Right atrium auricular region (tissue), 2 donors: ENCODE measurements around the gene CSRNP3. TPM values are rescaled to one million over a fixed set of nuclear protein-coding genes. Genes with fewer than 3 reads are reported as not detected.

ENCODE experiments used
- DNase-seq: peaks from one replicate; pipeline ENCODE4 v3.0.0-alpha.2; 2019; ENCODE audit warnings: low spot score
- H3K27ac ChIP-seq, 2 donors: fragments of 200-600 bp; sonication (generic); 1 replicate in 1 of 2; 2 replicates in 1 of 2; pipeline ENCODE4 v1.5.1; 2016 to 2019
- H3K27me3 ChIP-seq, 2 donors: fragments of 200-600 bp; sonication (generic); one replicate each; pipeline versions ENCODE4 v1.5.1 to v1.6.0; 2017 to 2019
- H3K36me3 ChIP-seq: fragments of 200-600 bp; sonication (generic); one replicate; pipeline ENCODE4 v1.5.1; 2016
- H3K4me1 ChIP-seq, 2 donors: fragments of 200-600 bp; sonication (generic); one replicate each; pipeline versions ENCODE4 v1.5.1 to v1.6.0; 2017 to 2019
- H3K4me3 ChIP-seq, 2 donors: fragments of 200-600 bp; sonication (generic); 1 replicate in 1 of 2; 2 replicates in 1 of 2; pipeline ENCODE4 v1.5.1; 2017 to 2019; ENCODE audit warnings: mild to moderate bottlenecking in 1 of 2, moderate library complexity in 1 of 2
- H3K9me3 ChIP-seq, 2 donors: fragments of 200-600 bp; sonication (generic); one replicate each; pipeline ENCODE4 v1.5.1; 2019
- CTCF ChIP-seq, 2 donors: fragments of 200-600 bp; sonication (generic); IDR thresholded peaks; one replicate each; pipeline ENCODE4 v1.5.1; 2019; ENCODE audit warnings: antibody characterized with exemption in 2 of 2
- total RNA-seq, 2 donors: library from RNA; depleted of rRNA; stranded (reverse); fragments of >200 nt; gene quantifications; one replicate each; pipeline ENCODE4 v1.1.0, GENCODE V29; 2016

Gene CSRNP3
- total RNA-seq, 2 donors from 2014 or later: 1.3 to 4.5 TPM

DNA sequence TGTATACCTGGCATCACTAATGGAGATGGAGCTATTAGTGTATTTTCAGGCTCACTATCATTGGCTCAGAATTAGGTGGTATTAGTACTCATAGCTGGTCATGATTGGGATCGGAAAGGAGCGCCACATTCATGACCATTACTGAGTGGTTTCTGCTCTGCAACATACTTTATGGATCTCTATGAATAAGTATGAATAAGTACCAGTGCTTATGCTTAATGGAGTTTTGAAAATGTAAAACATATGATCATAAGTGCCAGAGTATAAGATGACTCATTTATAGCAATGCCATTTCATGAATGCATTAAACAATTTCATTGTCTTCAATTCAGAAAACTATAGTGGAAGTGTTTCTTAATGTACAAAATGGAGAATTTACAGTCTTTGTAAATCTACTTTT is 167.9 kb downstream of the CSRNP3 start:
- Histone ChIP-seq H3K27ac (no peak overlapping the region), H3K27me3 (no peaks in the 10 kb centered on the region), H3K36me3 (no peaks in the 10 kb centered on the region), H3K4me1 (peaks cover 0 to 27% of the 10 kb centered on the region in 2 donors), H3K4me3 (no peak overlapping the region), H3K9me3 (no peaks in the 10 kb centered on the region)
- no peak for DNase-seq
- no peak for TF ChIP-seq CTCF (IDR thresholded peaks at IDR 0.05)

- Histone ChIP-seq H3K4me1 (peaks cover 0 to 24% of the 10 kb centered on the region in 2 donors), H3K27ac (no peak overlapping the region), H3K27me3 (no peaks in the 10 kb centered on the region), H3K4me3 (no peak overlapping the region), H3K36me3 (no peaks in the 10 kb centered on the region), H3K9me3 (no peaks in the 10 kb centered on the region)
- no peak for DNase-seq
- TF ChIP-seq CTCF (IDR thresholded peaks at IDR 0.05): no peak
These were observed 170.0 kb downstream of the CSRNP3 start for GRCh38 chr2:165639504-165639903.

GRCh38 chr2:165640247-165640929 is 170.9 kb downstream of the CSRNP3 start:
- H3K36me3 ChIP-seq: no peaks in the 10 kb centered on the region
- no peak overlapping the region for H3K27ac ChIP-seq
- H3K4me1 ChIP-seq: peaks cover 0 to 15% of the 10 kb centered on the region in 2 donors
- TF ChIP-seq CTCF (IDR thresholded peaks at IDR 0.05): no peak
- H3K4me3 ChIP-seq: no peak overlapping the region
- H3K27me3 ChIP-seq: no peaks in the 10 kb centered on the region
- no peak for DNase-seq
- no peaks in the 10 kb centered on the region for H3K9me3 ChIP-seq

DNA sequence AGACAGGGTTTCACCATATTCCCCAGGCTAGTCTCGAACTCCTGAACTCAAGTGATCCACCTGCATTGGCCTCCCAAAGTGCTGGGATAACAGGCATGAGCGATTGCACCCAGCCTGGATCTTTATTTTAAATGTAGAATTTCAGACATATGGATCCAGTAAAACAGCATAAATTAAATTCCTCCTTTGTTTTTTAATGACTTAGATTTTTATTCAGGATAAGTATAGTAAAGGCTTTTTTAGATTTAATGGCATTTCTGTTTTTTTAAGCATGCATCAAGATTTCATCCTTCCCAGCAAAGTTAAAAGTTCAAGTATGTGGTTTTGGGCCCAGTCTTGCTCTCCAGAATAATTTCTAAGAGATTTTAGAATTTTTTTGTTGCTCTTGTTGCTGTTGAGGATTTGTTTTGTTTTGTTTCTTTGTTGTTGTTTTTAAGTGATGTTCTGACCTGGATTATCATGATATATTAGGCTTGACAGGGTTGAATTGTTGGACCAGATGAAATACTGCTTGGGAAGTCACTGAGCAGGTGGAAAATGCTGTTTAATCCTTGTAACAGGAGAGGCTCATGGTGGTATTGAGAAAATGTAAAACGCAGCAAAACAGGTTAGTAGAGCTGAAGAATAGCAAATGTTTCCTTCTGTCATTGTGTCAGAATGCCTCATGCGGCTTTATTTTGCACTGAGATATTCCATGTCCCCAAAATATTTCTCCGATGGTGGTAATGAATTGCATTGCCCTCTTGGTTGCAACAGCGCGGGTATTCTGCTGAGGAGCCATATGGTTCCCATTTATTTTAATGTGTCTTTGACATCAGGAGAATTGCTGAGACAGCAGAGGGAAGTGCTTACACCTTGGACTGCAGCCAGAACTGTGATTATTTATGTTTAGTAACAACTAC is 176.7 kb downstream of the CSRNP3 start:
- no peaks in the 10 kb centered on the region for H3K4me1 ChIP-seq
- no peak overlapping the region for H3K4me3 ChIP-seq
- H3K9me3 ChIP-seq: no peaks in the 10 kb centered on the region
- H3K27ac ChIP-seq: no peak overlapping the region
- H3K27me3 ChIP-seq: no peaks in the 10 kb centered on the region
- no peak for DNase-seq
- TF ChIP-seq CTCF (IDR thresholded peaks at IDR 0.05): no peak
- H3K36me3 ChIP-seq: no peaks in the 10 kb centered on the region

DNA sequence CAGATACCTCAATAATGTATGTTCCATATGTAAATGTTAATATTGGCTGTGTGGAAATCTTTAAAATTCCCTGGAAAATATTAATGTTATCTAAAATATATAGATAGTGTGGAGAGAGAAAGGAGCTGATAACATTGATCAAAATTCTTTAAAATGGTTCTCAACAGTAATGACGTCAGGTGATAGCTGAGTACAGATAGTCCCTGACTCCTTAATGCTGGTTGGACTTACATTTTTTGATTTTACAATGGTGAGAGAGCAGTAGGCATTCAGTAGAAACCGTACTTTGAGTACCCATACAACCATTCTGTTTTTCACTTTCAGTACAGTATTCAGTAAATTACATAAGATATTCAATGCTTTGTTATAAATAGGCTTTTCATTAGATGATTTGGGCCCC is 177.9 kb downstream of the CSRNP3 start:
- H3K36me3 ChIP-seq: no peaks in the 10 kb centered on the region

More for the DNA sequence above, 177.9 kb downstream of the CSRNP3 start:
- TF ChIP-seq CTCF (IDR thresholded peaks at IDR 0.05): no peak
- Histone ChIP-seq H3K9me3 (no peaks in the 10 kb centered on the region), H3K27me3 (no peaks in the 10 kb centered on the region), H3K4me1 (no peaks in the 10 kb centered on the region), H3K4me3 (no peak overlapping the region), H3K27ac (no peak overlapping the region)
- DNase-seq: no peak
